PFSK-1 (cell line): ENCODE results near the gene EIF4G1.

Source experiments
- FOXP2 ChIP-seq: optimal IDR thresholded peaks from 2 replicates; pipeline ENCODE3; 2011; ENCODE audit warnings: borderline replicate concordance, control low read depth, inconsistent platforms; ENCODE audit not compliant: insufficient read depth; ENCODE audit errors: extremely low read length, extremely low read depth
- POLR2AphosphoS5 ChIP-seq: IDR thresholded peaks from 2 replicates; pipeline ENCODE4 v1.6.1; 2012; ENCODE audit warnings: low read depth, mild to moderate bottlenecking, control low read depth, low read length, moderate library complexity
- SIN3A ChIP-seq: IDR thresholded peaks from 2 replicates; pipeline ENCODE4 v1.6.1; 2012; ENCODE audit warnings: mild to moderate bottlenecking, low read length, moderate library complexity, borderline replicate concordance; ENCODE audit not compliant: insufficient read depth
- TAF1 ChIP-seq: IDR thresholded peaks from 2 replicates; pipeline ENCODE4 v1.6.1; 2012; ENCODE audit warnings: low read length, control low read depth, borderline replicate concordance; ENCODE audit not compliant: insufficient read depth
- TF ChIP-seq, protein P1 (sequence below), 2 experiments: IDR thresholded peaks; 2 replicates each; pipeline versions ENCODE4 v1.6.1 to v1.8.0; 2011 to 2012; ENCODE audit warnings: low read depth in 2 of 2, low read length in 2 of 2, control low read depth in 1 of 2, inconsistent platforms in 1 of 2, mild to moderate bottlenecking in 1 of 2, moderate library complexity in 1 of 2; ENCODE audit not compliant: insufficient read depth in 1 of 2

GRCh38 chr3:184333190-184333589, 18.8 kb downstream of the EIF4G1 start:
- TF ChIP-seq, protein P1, sequence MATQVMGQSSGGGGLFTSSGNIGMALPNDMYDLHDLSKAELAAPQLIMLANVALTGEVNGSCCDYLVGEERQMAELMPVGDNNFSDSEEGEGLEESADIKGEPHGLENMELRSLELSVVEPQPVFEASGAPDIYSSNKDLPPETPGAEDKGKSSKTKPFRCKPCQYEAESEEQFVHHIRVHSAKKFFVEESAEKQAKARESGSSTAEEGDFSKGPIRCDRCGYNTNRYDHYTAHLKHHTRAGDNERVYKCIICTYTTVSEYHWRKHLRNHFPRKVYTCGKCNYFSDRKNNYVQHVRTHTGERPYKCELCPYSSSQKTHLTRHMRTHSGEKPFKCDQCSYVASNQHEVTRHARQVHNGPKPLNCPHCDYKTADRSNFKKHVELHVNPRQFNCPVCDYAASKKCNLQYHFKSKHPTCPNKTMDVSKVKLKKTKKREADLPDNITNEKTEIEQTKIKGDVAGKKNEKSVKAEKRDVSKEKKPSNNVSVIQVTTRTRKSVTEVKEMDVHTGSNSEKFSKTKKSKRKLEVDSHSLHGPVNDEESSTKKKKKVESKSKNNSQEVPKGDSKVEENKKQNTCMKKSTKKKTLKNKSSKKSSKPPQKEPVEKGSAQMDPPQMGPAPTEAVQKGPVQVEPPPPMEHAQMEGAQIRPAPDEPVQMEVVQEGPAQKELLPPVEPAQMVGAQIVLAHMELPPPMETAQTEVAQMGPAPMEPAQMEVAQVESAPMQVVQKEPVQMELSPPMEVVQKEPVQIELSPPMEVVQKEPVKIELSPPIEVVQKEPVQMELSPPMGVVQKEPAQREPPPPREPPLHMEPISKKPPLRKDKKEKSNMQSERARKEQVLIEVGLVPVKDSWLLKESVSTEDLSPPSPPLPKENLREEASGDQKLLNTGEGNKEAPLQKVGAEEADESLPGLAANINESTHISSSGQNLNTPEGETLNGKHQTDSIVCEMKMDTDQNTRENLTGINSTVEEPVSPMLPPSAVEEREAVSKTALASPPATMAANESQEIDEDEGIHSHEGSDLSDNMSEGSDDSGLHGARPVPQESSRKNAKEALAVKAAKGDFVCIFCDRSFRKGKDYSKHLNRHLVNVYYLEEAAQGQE (IDR thresholded peaks at IDR 0.05; ENCODE audit: insufficient read depth in 1 of 2, low read depth in 2 of 2, low read length in 2 of 2), result no peak
- TF ChIP-seq POLR2AphosphoS5 (no peak), TAF1 (no peak), SIN3A (no peak), FOXP2 (no peak)
